Uterus (tissue), 2 donors: ENCODE measurements around the gene NAP1L5.

Source experiments
- POLR2A ChIP-seq, 2 donors: fragments of 450-650 bp; IDR thresholded peaks; one replicate each; pipeline ENCODE4 v1.6.1; 2016; ENCODE audit warnings: antibody characterized with exemption in 2 of 2, mild to moderate bottlenecking in 1 of 2, moderate library complexity in 1 of 2
- TF ChIP-seq, protein P1 (sequence below), 4 experiments: fragments of 200-600 bp in 2 of 4; fragments of 450-650 bp in 2 of 4; sonication (generic) in 2 of 4; IDR thresholded peaks; one replicate each; pipeline ENCODE4 v1.5.1; 2016 to 2019; ENCODE audit warnings: antibody characterized with exemption in 4 of 4, mild to moderate bottlenecking in 2 of 4, moderate library complexity in 1 of 4

- TF ChIP-seq, protein P1, sequence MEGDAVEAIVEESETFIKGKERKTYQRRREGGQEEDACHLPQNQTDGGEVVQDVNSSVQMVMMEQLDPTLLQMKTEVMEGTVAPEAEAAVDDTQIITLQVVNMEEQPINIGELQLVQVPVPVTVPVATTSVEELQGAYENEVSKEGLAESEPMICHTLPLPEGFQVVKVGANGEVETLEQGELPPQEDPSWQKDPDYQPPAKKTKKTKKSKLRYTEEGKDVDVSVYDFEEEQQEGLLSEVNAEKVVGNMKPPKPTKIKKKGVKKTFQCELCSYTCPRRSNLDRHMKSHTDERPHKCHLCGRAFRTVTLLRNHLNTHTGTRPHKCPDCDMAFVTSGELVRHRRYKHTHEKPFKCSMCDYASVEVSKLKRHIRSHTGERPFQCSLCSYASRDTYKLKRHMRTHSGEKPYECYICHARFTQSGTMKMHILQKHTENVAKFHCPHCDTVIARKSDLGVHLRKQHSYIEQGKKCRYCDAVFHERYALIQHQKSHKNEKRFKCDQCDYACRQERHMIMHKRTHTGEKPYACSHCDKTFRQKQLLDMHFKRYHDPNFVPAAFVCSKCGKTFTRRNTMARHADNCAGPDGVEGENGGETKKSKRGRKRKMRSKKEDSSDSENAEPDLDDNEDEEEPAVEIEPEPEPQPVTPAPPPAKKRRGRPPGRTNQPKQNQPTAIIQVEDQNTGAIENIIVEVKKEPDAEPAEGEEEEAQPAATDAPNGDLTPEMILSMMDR (IDR thresholded peaks at IDR 0.05) = no peak
- no peak for TF ChIP-seq POLR2A (IDR thresholded peaks at IDR 0.05)
Measured at GRCh38 chr4:88698519-88698918, 890 bp upstream of the NAP1L5 start.
